ENCODE data around the gene FBXL17. TPM values are rescaled to one million over a fixed set of nuclear protein-coding genes. Genes with fewer than 3 reads are reported as not detected.

FBXL17 gene
- total and polyA plus RNA-seq, 4 donors: 2.1 to 14.1 (median 6.3) TPM

GRCh38 chr5:108168915-108169314, 213.0 kb downstream of the FBXL17 start (continued):
- TF ChIP-seq ZBTB33 (IDR thresholded peaks at IDR 0.05): no peak

- DNase-seq (ENCODE audit: low spot score): no peak
- H3K9ac ChIP-seq (ENCODE audit: low read depth in 1 of 2, low read length in 2 of 2): no peak overlapping the region
- 95% methylated on average over 2 of the region's 2 CpGs for WGBS
These were observed 214.7 kb downstream of the FBXL17 start for GRCh38 chr5:108167174-108167573.

More at GRCh38 chr5:108167174-108167573, 214.7 kb downstream of the FBXL17 start:
- no peaks in the 10 kb centered on the region for H3K36me3 ChIP-seq (ENCODE audit: control insufficient read depth in 4 of 4, insufficient read depth in 3 of 4, low read depth in 1 of 4, low read length in 3 of 4)
- TF ChIP-seq HNF4G (IDR thresholded peaks at IDR 0.05) (no peak), REST (IDR thresholded peaks at IDR 0.05) (no peak), CTCF (IDR thresholded peaks at IDR 0.05; ENCODE audit: low read depth, low read length, missing input control) (no peak), ATF3 (IDR thresholded peaks at IDR 0.05) (no peak), JUND (IDR thresholded peaks at IDR 0.05) (no peak), SP1 (IDR thresholded peaks at IDR 0.05) (no peak), TAF1 (conservative IDR thresholded peaks at IDR 0.05) (no peak), FOXA2 (IDR thresholded peaks at IDR 0.05) (no peak), HNF4A (conservative IDR thresholded peaks at IDR 0.05) (no peak), RAD21 (IDR thresholded peaks at IDR 0.05) (no peak), EGR1 (IDR thresholded peaks at IDR 0.05; ENCODE audit: low read depth in 2 of 2) (no peak), ZBTB33 (IDR thresholded peaks at IDR 0.05) (no peak), FOXA1 (IDR thresholded peaks at IDR 0.05) (no peak), RXRA (IDR thresholded peaks at IDR 0.05) (no peak)
- H3K27ac ChIP-seq (ENCODE audit: low read depth in 1 of 2, low read length in 2 of 2): no peak overlapping the region
- H3K27me3 ChIP-seq (ENCODE audit: control insufficient read depth in 4 of 4, insufficient read depth in 4 of 4, low read length in 3 of 4): no peaks in the 10 kb centered on the region
- no peaks in the 10 kb centered on the region for H3K9me3 ChIP-seq (ENCODE audit: control insufficient read depth in 4 of 4, low read length in 3 of 4)
- peaks cover 0 to 3% (median 0%) of the 10 kb centered on the region in 4 donors for H3K4me1 ChIP-seq (ENCODE audit: control insufficient read depth in 4 of 4, insufficient read depth in 4 of 4, low read length in 3 of 4)
- no peak overlapping the region for H3K4me3 ChIP-seq (ENCODE audit: low read depth in 1 of 3, low read length in 3 of 3)

Data from liver (tissue), 9 donors.